ENCODE data around the gene CRK.

DNA sequence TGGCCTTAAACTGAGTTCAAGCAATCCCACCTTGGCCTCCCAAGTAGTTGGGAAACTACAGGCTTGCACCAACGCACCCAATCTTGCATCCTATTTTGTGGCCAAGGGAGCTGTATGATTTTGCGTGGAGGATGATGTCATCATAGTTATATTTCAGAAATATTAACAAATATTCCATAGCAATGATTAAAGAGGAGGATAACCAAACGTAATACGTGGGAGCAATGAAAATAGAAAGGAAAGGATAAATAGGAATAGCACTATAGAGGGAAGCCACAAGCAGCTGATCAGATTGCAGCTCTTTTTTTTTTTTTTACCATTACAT, 53.8 kb downstream of the CRK start:
- TF ChIP-seq, protein P1, sequence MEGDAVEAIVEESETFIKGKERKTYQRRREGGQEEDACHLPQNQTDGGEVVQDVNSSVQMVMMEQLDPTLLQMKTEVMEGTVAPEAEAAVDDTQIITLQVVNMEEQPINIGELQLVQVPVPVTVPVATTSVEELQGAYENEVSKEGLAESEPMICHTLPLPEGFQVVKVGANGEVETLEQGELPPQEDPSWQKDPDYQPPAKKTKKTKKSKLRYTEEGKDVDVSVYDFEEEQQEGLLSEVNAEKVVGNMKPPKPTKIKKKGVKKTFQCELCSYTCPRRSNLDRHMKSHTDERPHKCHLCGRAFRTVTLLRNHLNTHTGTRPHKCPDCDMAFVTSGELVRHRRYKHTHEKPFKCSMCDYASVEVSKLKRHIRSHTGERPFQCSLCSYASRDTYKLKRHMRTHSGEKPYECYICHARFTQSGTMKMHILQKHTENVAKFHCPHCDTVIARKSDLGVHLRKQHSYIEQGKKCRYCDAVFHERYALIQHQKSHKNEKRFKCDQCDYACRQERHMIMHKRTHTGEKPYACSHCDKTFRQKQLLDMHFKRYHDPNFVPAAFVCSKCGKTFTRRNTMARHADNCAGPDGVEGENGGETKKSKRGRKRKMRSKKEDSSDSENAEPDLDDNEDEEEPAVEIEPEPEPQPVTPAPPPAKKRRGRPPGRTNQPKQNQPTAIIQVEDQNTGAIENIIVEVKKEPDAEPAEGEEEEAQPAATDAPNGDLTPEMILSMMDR (IDR thresholded peaks at IDR 0.05): no peak
- TF ChIP-seq POLR2A (IDR thresholded peaks at IDR 0.05): no peak
- no peak for TF ChIP-seq EP300 (IDR thresholded peaks at IDR 0.05)

All from tibial nerve (tissue), 4 donors.